Endothelial cell of umbilical vein (primary cell): ENCODE data around the gene CLEC7A. TPM values are rescaled to one million over a fixed set of nuclear protein-coding genes. Genes with fewer than 3 reads are reported as not detected.

Experiments used
- BruUV-seq: library from RNA; stranded (reverse); fragments of 400-500 nt; replicated peaks from 2 replicates; lab custom pipeline; 2021; lab: Mats Ljungman, UMichigan
- CTCF ChIA-PET: fragments of 300-600, 350-600 bp; sonication (Branson Sonifier 250); formaldehyde crosslinking; loops from one replicate; lab custom pipeline; 2021; ENCODE audit warnings: antibody characterized with exemption, inconsistent platforms; lab: Charles Lee
- POLR2A ChIA-PET: fragments of 300-600, 350-600 bp; sonication (Branson Sonifier 250); formaldehyde crosslinking; loops from one replicate; lab custom pipeline; 2021; ENCODE audit warnings: antibody characterized with exemption, inconsistent platforms; lab: Charles Lee
- DNase-seq: peaks from one replicate; pipeline ENCODE4 v3.0.0-alpha.2; 2011; ENCODE audit warnings: low read depth, low spot score
- FAIRE-seq: peaks from 2 replicates; lab custom pipeline; 2011; peaks lifted over from hg19 to GRCh38; lab: Jason Lieb, UNC
- H2AFZ ChIP-seq: 2 replicates; pipeline ENCODE4 v1.6.0; 2012; ENCODE audit warnings: low read depth, low read length, control low read depth, inconsistent platforms
- H3K27ac ChIP-seq: 2 replicates; pipeline ENCODE4 v1.5.1; 2011; ENCODE audit warnings: low read depth, mild to moderate bottlenecking, control low read depth, low read length, moderate library complexity; ENCODE audit not compliant: insufficient read depth
- H3K27me3 ChIP-seq, 2 experiments: 2 replicates each; pipeline versions ENCODE4 v1.6.0 to v1.6.1; 2011; ENCODE audit warnings: low read length in 2 of 2, mixed read lengths in 1 of 2; ENCODE audit not compliant: control insufficient read depth in 2 of 2, insufficient read depth in 2 of 2
- H3K36me3 ChIP-seq, 2 experiments: 2 replicates in 1 of 2; 3 replicates in 1 of 2; pipeline ENCODE4 v1.5.1; 2011; ENCODE audit warnings: low read length in 2 of 2, mild to moderate bottlenecking in 1 of 2, moderate library complexity in 1 of 2; ENCODE audit not compliant: control insufficient read depth in 2 of 2, insufficient read depth in 2 of 2; ENCODE audit errors: extremely low read depth in 1 of 2
- H3K4me1 ChIP-seq: 3 replicates; pipeline ENCODE4 v1.5.1; 2011; ENCODE audit warnings: mild to moderate bottlenecking, low read length; ENCODE audit not compliant: control insufficient read depth, insufficient read depth; ENCODE audit errors: extremely low read depth
- H3K4me2 ChIP-seq: 2 replicates; pipeline ENCODE4 v1.6.1; 2011; ENCODE audit warnings: low read length, control low read depth, mixed read lengths; ENCODE audit not compliant: insufficient read depth
- H3K4me3 ChIP-seq, 3 experiments: fragments of 200-600 bp in 1 of 3; sonication (generic), shearing (Covaris generic) in 1 of 3; replicated peaks in 1 of 3; 2 replicates each; pipeline ENCODE4 v1.5.1; 2011 to 2016; ENCODE audit warnings: control low read depth in 3 of 3, low read length in 3 of 3, mild to moderate bottlenecking in 2 of 3, inconsistent platforms in 1 of 3, low read depth in 1 of 3, moderate library complexity in 1 of 3; ENCODE audit not compliant: insufficient read depth in 1 of 3
- H3K79me2 ChIP-seq: 2 replicates; pipeline ENCODE4 v1.6.0; 2012; ENCODE audit warnings: low read length, inconsistent platforms; ENCODE audit not compliant: control insufficient read depth, insufficient read depth
- H3K9ac ChIP-seq: replicated peaks from 2 replicates; pipeline ENCODE3; 2011; ENCODE audit warnings: low read length, control low read depth; ENCODE audit not compliant: insufficient read depth; ENCODE audit errors: extremely low read depth
- H3K9me1 ChIP-seq: replicated peaks from 3 replicates; pipeline ENCODE4 v1.6.0; 2011; ENCODE audit warnings: mild to moderate bottlenecking, low read length; ENCODE audit not compliant: control insufficient read depth, insufficient read depth; ENCODE audit errors: extremely low read depth
- H3K9me3 ChIP-seq: replicated peaks from 2 replicates; pipeline ENCODE4 v1.5.1; 2012; ENCODE audit warnings: low read length, inconsistent platforms; ENCODE audit not compliant: control insufficient read depth, insufficient read depth
- H4K20me1 ChIP-seq: replicated peaks from 2 replicates; pipeline ENCODE3; 2011; ENCODE audit warnings: mild to moderate bottlenecking, low read length; ENCODE audit not compliant: control insufficient read depth, insufficient read depth; ENCODE audit errors: extremely low read depth
- CTCF ChIP-seq, 2 donors: IDR thresholded peaks; 1 replicate in 1 of 2; 2 replicates in 1 of 2; pipeline ENCODE4 v1.5.1; 2011; ENCODE audit warnings: low read length in 2 of 2, mild to moderate bottlenecking in 2 of 2, moderate library complexity in 2 of 2, control low read depth in 1 of 2, inconsistent platforms in 1 of 2, low read depth in 1 of 2; ENCODE audit not compliant: insufficient read depth in 1 of 2; ENCODE audit errors: extremely low read depth in 1 of 2
- EZH2 ChIP-seq: IDR thresholded peaks from 2 replicates; pipeline ENCODE4 v1.6.1; 2012; ENCODE audit warnings: borderline replicate concordance, low read depth, mild to moderate bottlenecking, moderate library complexity, low read length, inconsistent platforms; ENCODE audit not compliant: severe bottlenecking
- FOS ChIP-seq: IDR thresholded peaks from 2 replicates; pipeline ENCODE4 v1.6.1; 2011; ENCODE audit warnings: mild to moderate bottlenecking, low read length, moderate library complexity, borderline replicate concordance; ENCODE audit not compliant: insufficient read depth
- GATA2 ChIP-seq: IDR thresholded peaks from 2 replicates; pipeline ENCODE4 v1.7.0; 2011; ENCODE audit warnings: low read depth, mild to moderate bottlenecking, moderate library complexity, mixed read lengths, low read length; ENCODE audit not compliant: insufficient read length, insufficient read depth
- JUN ChIP-seq: IDR thresholded peaks from 2 replicates; pipeline ENCODE4 v1.6.1; 2011; ENCODE audit warnings: borderline replicate concordance, low read depth; ENCODE audit not compliant: insufficient read length, insufficient read depth
- MYC ChIP-seq: IDR thresholded peaks from one replicate; pipeline ENCODE4 v1.6.1; 2011; ENCODE audit warnings: mild to moderate bottlenecking, low read depth, low read length
- POLR2A ChIP-seq: IDR thresholded peaks from 2 replicates; pipeline ENCODE4 v1.6.1; 2012; ENCODE audit warnings: low read depth, mild to moderate bottlenecking, control low read depth, low read length
- POLR2AphosphoS5 ChIP-seq: IDR thresholded peaks from 2 replicates; pipeline ENCODE4 v1.6.1; 2012; ENCODE audit warnings: low read depth, mild to moderate bottlenecking, control low read depth, low read length, moderate library complexity; ENCODE audit not compliant: insufficient read depth
- dilution Hi-C: fragments of 300-500 bp; cut with MboI; formaldehyde crosslinking; loops from one replicate; pipeline ENCODE4 v1.15.0; 2019; ENCODE audit warnings: low sequenced_read_pairs; ENCODE audit not compliant: extremely low pct_ligation_motif_present
- intact Hi-C: fragments of 100-400 bp; cut with micrococcal nuclease; formaldehyde crosslinking; loops from one replicate; pipeline ENCODE4 v1.10.0; 2022
- polyA plus RNA-seq, 4 experiments: library from polyadenylated mRNA; depleted of rRNA in 3 of 4; stranded (reverse) in 3 of 4; unstranded in 1 of 4; fragments of >200 nt; gene quantifications; 2 replicates each; pipeline versions ENCODE4 v1.2.1 to v1.2.3, GENCODE V29; 2011 to 2012; ENCODE audit warnings: missing spikeins in 1 of 4
- total RNA-seq: library from RNA; stranded (reverse); gene quantifications from 2 replicates; pipeline ENCODE4 v1.2.3, GENCODE V29; 2021
- TF ChIP-seq, protein P1 (sequence below): IDR thresholded peaks from 2 replicates; pipeline ENCODE4 v1.6.1; 2011; ENCODE audit not compliant: insufficient read depth, insufficient read length

Gene CLEC7A
- total and polyA plus RNA-seq, 2 donors (not counting 3 experiments of a cell fraction or from before 2014, with no cell fraction given), result not detected

DNA sequence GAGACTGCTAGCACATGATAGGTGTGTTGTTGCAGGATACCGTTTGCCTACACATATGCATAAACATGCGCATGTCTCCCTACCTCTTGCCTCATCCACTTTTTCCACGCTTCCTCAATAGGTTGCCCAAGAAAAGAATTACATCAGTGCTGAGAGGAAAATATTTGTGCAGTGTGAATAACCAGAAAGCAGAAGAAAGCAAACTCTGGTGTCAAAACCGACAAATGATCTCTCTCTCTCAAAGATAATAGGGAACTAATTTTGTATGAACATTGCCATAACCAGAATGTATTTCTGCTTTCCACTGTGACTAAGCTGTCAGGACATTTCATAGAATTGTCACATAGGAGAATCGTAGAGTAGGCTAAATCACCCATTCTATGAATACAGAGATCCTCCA lies 1.3 kb downstream of the CLEC7A start:
- CTCF ChIA-PET, result interaction anchor here (0.8 to 2.4 kb wide), 4 partner anchors 11 to 118 kb away, joined by 3 to 10 read pairs (median 4); partner anchors contain the start of gene CLEC12B
- FAIRE-seq (no peak), DNase-seq (no peak)
- POLR2A ChIA-PET, result no interaction called here
- Histone ChIP-seq H3K9me3 (no peaks in the 10 kb centered on the region), H3K36me3 (no peaks in the 10 kb centered on the region), H3K27ac (no peak overlapping the region), H3K79me2 (no peaks in the 10 kb centered on the region), H3K4me3 (no peak overlapping the region), H3K4me1 (no peaks in the 10 kb centered on the region), H4K20me1 (no peaks in the 10 kb centered on the region), H3K27me3 (no peaks in the 10 kb centered on the region), H3K9me1 (no peaks in the 10 kb centered on the region), H3K9ac (no peak overlapping the region), H3K4me2 (no peak overlapping the region), H2AFZ (no peak overlapping the region)
- BruUV-seq, result no TSS peak
- dilution Hi-C loops, result no loop called here
- TF ChIP-seq, protein P1, sequence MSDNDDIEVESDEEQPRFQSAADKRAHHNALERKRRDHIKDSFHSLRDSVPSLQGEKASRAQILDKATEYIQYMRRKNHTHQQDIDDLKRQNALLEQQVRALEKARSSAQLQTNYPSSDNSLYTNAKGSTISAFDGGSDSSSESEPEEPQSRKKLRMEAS, result no peak
- TF ChIP-seq MYC, result no peak
- no peak for TF ChIP-seq CTCF (IDR thresholded peaks at IDR 0.05; ENCODE audit: extremely low read depth in 1 of 2, insufficient read depth in 1 of 2, low read depth in 1 of 2, low read length in 2 of 2)
- no peak for TF ChIP-seq FOS
- no peak for TF ChIP-seq POLR2A
- TF ChIP-seq EZH2, result no peak
- no peak for TF ChIP-seq POLR2AphosphoS5
- no peak for TF ChIP-seq JUN
- no peak for TF ChIP-seq GATA2
- intact Hi-C loops, result no loop called here
